Loucy (cell line): Measurements from ENCODE around the gene CD96.

Experiments
- H2AFZ ChIP-seq: fragments of 200-600 bp; sonication (generic); 2 replicates; pipeline ENCODE4 v1.6.0; 2016; ENCODE audit warnings: antibody characterized with exemption, mild to moderate bottlenecking, low read length, moderate library complexity
- H3F3A ChIP-seq: fragments of 200-600 bp; 2 replicates; pipeline ENCODE4 v1.6.0; 2016; ENCODE audit warnings: antibody characterized with exemption, low read depth, mild to moderate bottlenecking
- H3K27me3 ChIP-seq: fragments of 200-600 bp; sonication (generic); 2 replicates; pipeline ENCODE4 v1.6.1; 2014; ENCODE audit warnings: low read length, mild to moderate bottlenecking; ENCODE audit not compliant: insufficient read depth, poor library complexity, severe bottlenecking
- H3K36me3 ChIP-seq: fragments of 200-600 bp; sonication (generic); 2 replicates; pipeline ENCODE4 v1.6.1; 2016; ENCODE audit warnings: low read length; ENCODE audit not compliant: insufficient read depth
- H3K4me1 ChIP-seq: fragments of 200-600 bp; sonication (generic); 2 replicates; pipeline ENCODE4 v1.5.1; 2014; ENCODE audit warnings: low read length, mild to moderate bottlenecking; ENCODE audit not compliant: insufficient read depth, poor library complexity, severe bottlenecking
- H3K4me2 ChIP-seq: fragments of 200-600 bp; sonication (generic); 2 replicates; pipeline ENCODE4 v1.6.0; 2014; ENCODE audit warnings: antibody characterized with exemption, low read length, low read depth, mild to moderate bottlenecking; ENCODE audit not compliant: poor library complexity, severe bottlenecking
- H3K4me3 ChIP-seq: fragments of 200-600 bp; sonication (generic); 2 replicates; pipeline ENCODE4 v1.5.1; 2014; ENCODE audit warnings: low read length, mild to moderate bottlenecking, mixed read lengths; ENCODE audit not compliant: poor library complexity, severe bottlenecking
- H3K79me2 ChIP-seq: fragments of 200-600 bp; sonication (generic); 2 replicates; pipeline ENCODE4 v1.6.1; 2014; ENCODE audit warnings: low read length; ENCODE audit not compliant: insufficient read depth
- H3K9ac ChIP-seq: fragments of 200-600 bp; sonication (generic); 2 replicates; pipeline ENCODE4 v1.6.0; 2014; ENCODE audit warnings: mild to moderate bottlenecking, low read depth, low read length, moderate library complexity; ENCODE audit not compliant: poor library complexity, severe bottlenecking
- H3K9me2 ChIP-seq: fragments of 200-600 bp; sonication (generic); replicated peaks from 2 replicates; pipeline ENCODE4 v1.6.1; 2016; ENCODE audit warnings: low read depth, low read length, mixed read lengths
- H3K9me3 ChIP-seq: fragments of 200-600 bp; sonication (generic); 2 replicates; pipeline ENCODE4 v1.6.1; 2014; ENCODE audit warnings: mild to moderate bottlenecking, antibody characterized with exemption, low read length, low read depth; ENCODE audit not compliant: insufficient read depth
- H4K20me1 ChIP-seq: fragments of 200-600 bp; sonication (generic); 2 replicates; pipeline ENCODE4 v1.6.0; 2014; ENCODE audit warnings: antibody characterized with exemption, low read length, mild to moderate bottlenecking; ENCODE audit not compliant: insufficient read depth, poor library complexity, severe bottlenecking
- CTCF ChIP-seq: fragments of 200-600 bp; sonication (generic); conservative IDR thresholded peaks from 2 replicates; pipeline ENCODE4 v1.5.1; 2014; ENCODE audit warnings: mild to moderate bottlenecking, antibody characterized with exemption, low read length
- EZH2phosphoT487 ChIP-seq: fragments of 200-600 bp; IDR thresholded peaks from 2 replicates; pipeline ENCODE4 v1.6.1; 2018; ENCODE audit warnings: antibody characterized with exemption, mild to moderate bottlenecking, moderate library complexity, borderline replicate concordance

The CD96 gene

DNA sequence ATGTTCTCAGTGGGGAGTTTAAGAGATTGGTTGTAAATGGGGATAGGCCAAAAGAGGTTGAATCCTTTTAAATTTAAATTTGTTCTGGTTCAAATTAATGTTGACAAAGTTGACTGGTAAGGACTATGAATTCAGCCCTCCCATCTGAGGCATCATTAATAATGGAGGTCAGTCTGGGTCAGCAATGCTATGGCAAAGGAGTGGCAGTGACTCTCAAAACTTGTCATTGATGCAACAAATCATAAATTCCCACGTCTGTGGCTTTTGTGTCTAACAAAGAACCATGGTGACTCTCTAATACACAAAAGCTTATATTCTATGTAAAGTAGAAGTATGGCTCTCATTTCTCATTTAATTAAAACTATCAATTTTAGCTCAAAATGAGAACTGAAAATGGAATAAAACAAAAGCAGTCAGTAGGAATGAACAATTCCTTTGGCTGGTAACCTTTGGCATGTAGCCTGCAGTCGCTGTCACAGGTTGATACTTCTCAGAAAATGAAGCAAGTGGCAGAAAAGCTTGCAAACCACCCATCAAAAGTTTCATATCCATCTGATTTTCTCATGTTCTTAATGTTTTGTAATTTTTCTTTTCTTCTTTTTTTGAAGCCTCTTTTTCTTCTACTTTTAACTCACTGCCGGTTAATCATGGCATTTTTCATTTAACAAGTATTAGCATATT, 65.4 kb downstream of the CD96 start:
- Histone ChIP-seq H3K9me3 (no peaks in the 10 kb centered on the region), H4K20me1 (peaks cover 11% of the 10 kb centered on the region), H3K4me2 (no peak overlapping the region), H3K9me2 (no peaks in the 10 kb centered on the region), H3K36me3 (peaks cover 22% of the 10 kb centered on the region; the same call in 1 of the 2 replicates), H3K9ac (no peak overlapping the region), H3F3A (no peaks in the 10 kb centered on the region), H3K4me3 (no peak overlapping the region), H3K79me2 (no peaks in the 10 kb centered on the region), H2AFZ (no peak overlapping the region), H3K4me1 (peaks cover 27% of the 10 kb centered on the region), H3K27me3 (no peaks in the 10 kb centered on the region)
- TF ChIP-seq EZH2phosphoT487 = no peak
- TF ChIP-seq CTCF = no peak

- Histone ChIP-seq H3K9me3 (no peaks in the 10 kb centered on the region), H3F3A (no peaks in the 10 kb centered on the region), H4K20me1 (peaks cover 11% of the 10 kb centered on the region), H3K4me2 (no peak overlapping the region), H2AFZ (no peak overlapping the region), H3K79me2 (no peaks in the 10 kb centered on the region), H3K9ac (no peak overlapping the region), H3K9me2 (no peaks in the 10 kb centered on the region), H3K4me3 (no peak overlapping the region), H3K4me1 (peaks cover 27% of the 10 kb centered on the region), H3K36me3 (peaks cover 22% of the 10 kb centered on the region; the same call in 1 of the 2 replicates), H3K27me3 (no peaks in the 10 kb centered on the region)
- TF ChIP-seq CTCF (no peak), EZH2phosphoT487 (no peak)
Observed at GRCh38 chr3:111608383-111608782, 66.4 kb downstream of the CD96 start.

DNA sequence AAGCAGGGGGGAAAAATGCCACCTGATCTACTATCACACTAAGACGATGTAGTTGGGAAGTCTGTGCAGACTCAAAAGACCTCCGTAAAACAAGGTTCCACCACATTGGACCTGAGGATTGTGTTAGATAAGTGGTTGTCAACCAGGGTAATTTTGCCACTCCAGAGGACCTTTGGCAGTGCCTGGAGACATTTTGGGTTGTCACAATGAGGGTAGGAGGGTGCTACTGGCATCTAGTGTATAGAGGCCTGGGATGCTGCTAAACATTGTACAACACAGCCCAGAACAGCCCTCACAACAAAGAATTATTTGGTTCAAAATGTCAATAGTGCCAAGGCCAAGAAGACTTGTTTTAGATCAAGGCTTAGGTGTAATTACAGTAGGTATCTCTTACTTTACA, 67.7 kb downstream of the CD96 start:
- H3F3A ChIP-seq = no peaks in the 10 kb centered on the region
- no peaks in the 10 kb centered on the region for H3K9me2 ChIP-seq
- no peaks in the 10 kb centered on the region for H3K79me2 ChIP-seq
- H3K27me3 ChIP-seq = no peaks in the 10 kb centered on the region
- no peaks in the 10 kb centered on the region for H3K9me3 ChIP-seq
- peaks cover 11% of the 10 kb centered on the region for H4K20me1 ChIP-seq
- H3K4me2 ChIP-seq = peak overlapping the region; percentile 63
- TF ChIP-seq CTCF (no peak), EZH2phosphoT487 (no peak)
- no peak overlapping the region for H3K4me3 ChIP-seq
- H3K4me1 ChIP-seq = peaks cover 22% of the 10 kb centered on the region
- H2AFZ ChIP-seq = no peak overlapping the region
- peaks cover 14% of the 10 kb centered on the region; the same call in 1 of the 2 replicates for H3K36me3 ChIP-seq
- no peak overlapping the region for H3K9ac ChIP-seq
